Activated T-cell treated with anti-CD3 and anti-CD28 coated beads, Interleukin-2, amount 50 U/mL, for 72 hours (primary cell): ENCODE measurements around the gene ICAM4. TPM values are rescaled to one million over a fixed set of nuclear protein-coding genes. Genes with fewer than 3 reads are reported as not detected.

Source experiments
- ATAC-seq, 2 donors: fragments of 150-1000 bp; cut with Tn5 transposase; replicated peaks in 1 of 2; 2 replicates each; pipeline ENCODE4 v1.10.0; 2021; ENCODE audit warnings: moderate library complexity in 2 of 2, mild to moderate bottlenecking in 1 of 2
- DNase-seq, 2 donors: peaks; one replicate each; pipeline ENCODE4 v3.0.0; 2021 to 2022; ENCODE audit warnings: mixed read lengths in 1 of 2
- H3K27ac Mint-ChIP-seq: one replicate; pipeline ENCODE4 v1.8.0; 2022; ENCODE audit warnings: mild to moderate bottlenecking, moderate library complexity, mixed read lengths
- H3K27me3 Mint-ChIP-seq: one replicate; pipeline ENCODE4 v1.8.0; 2022; ENCODE audit warnings: low read depth, mixed read lengths
- H3K36me3 Mint-ChIP-seq, 2 donors: one replicate each; pipeline ENCODE4 v1.8.0; 2022; ENCODE audit warnings: mixed read lengths in 2 of 2, mild to moderate bottlenecking in 1 of 2; ENCODE audit not compliant: insufficient read depth in 2 of 2
- H3K4me1 Mint-ChIP-seq: one replicate; pipeline ENCODE4 v1.8.0; 2022; ENCODE audit warnings: low read depth, mixed read lengths
- H3K4me3 Mint-ChIP-seq, 2 donors: one replicate each; pipeline ENCODE4 v1.8.0; 2022; ENCODE audit warnings: mild to moderate bottlenecking in 2 of 2, mixed read lengths in 2 of 2, moderate library complexity in 2 of 2
- H3K9me3 Mint-ChIP-seq, 2 donors: one replicate each; pipeline ENCODE4 v1.8.0; 2022; ENCODE audit warnings: mixed read lengths in 2 of 2
- total RNA-seq, 2 donors: library from RNA; stranded (reverse); gene quantifications; one replicate each; pipeline ENCODE4 v1.2.3, GENCODE V29; 2022

The ICAM4 gene
- total RNA-seq, 2 donors from 2014 or later: 1.5 to 1.9 TPM

- no peak overlapping the region for H3K4me3 Mint-ChIP-seq
- DNase-seq: no peak
- H3K36me3 Mint-ChIP-seq: peaks cover 6 to 7% of the 10 kb centered on the region in 2 donors
- no peaks in the 10 kb centered on the region for H3K9me3 Mint-ChIP-seq
- no peak overlapping the region for H3K27ac Mint-ChIP-seq
- H3K27me3 Mint-ChIP-seq: no peaks in the 10 kb centered on the region
- no peak for ATAC-seq
- peaks cover 7% of the 10 kb centered on the region for H3K4me1 Mint-ChIP-seq
Observed at GRCh38 chr19:10321417-10321797, 34.7 kb downstream of the ICAM4 start.

GRCh38 chr19:10321874-10322835 lies 35.4 kb downstream of the ICAM4 start:
- H3K4me3 Mint-ChIP-seq: no peak overlapping the region
- H3K4me1 Mint-ChIP-seq: no peaks in the 10 kb centered on the region
- no peak for DNase-seq
- no peaks in the 10 kb centered on the region for H3K27me3 Mint-ChIP-seq
- H3K27ac Mint-ChIP-seq: no peak overlapping the region
- H3K36me3 Mint-ChIP-seq: peaks cover 6 to 7% of the 10 kb centered on the region in 2 donors
- no peak for ATAC-seq
- H3K9me3 Mint-ChIP-seq: no peaks in the 10 kb centered on the region

GRCh38 chr19:10325732-10326131 lies 39.0 kb downstream of the ICAM4 start:
- Mint-ChIP-seq H3K4me3 (no peak overlapping the region), H3K27ac (no peak overlapping the region), H3K36me3 (peaks cover 3 to 8% of the 10 kb centered on the region in 2 donors), H3K9me3 (no peaks in the 10 kb centered on the region), H3K4me1 (peaks cover 6% of the 10 kb centered on the region), H3K27me3 (no peaks in the 10 kb centered on the region)
- ATAC-seq (no peak), DNase-seq (no peak)

DNA sequence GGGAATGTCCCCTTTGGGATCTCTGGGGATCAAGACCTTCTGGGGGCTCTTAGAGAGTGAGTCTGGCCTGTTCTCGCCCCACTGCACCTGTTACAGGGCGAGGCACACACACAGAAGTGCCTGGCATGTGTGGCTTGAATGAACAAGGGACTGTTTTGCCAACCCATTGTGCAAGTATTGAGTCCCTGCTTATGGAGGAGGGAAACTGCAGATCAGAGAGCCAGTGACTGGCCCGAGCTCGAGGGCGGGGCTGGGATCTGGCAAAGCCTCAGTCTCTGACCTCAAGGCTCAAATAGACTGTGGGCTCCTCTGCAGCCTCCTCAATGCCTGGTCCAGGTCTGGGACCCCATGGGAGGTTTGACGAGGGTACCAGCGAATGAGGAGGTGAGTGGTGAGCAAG lies 41.0 kb downstream of the ICAM4 start:
- H3K36me3 Mint-ChIP-seq: peaks cover 2 to 5% of the 10 kb centered on the region in 2 donors
- no peak for DNase-seq
- no peaks in the 10 kb centered on the region for H3K9me3 Mint-ChIP-seq
- H3K27me3 Mint-ChIP-seq: no peaks in the 10 kb centered on the region
- no peak overlapping the region for H3K27ac Mint-ChIP-seq
- peaks cover 17% of the 10 kb centered on the region for H3K4me1 Mint-ChIP-seq
- H3K4me3 Mint-ChIP-seq: no peak overlapping the region
- no peak for ATAC-seq

DNA sequence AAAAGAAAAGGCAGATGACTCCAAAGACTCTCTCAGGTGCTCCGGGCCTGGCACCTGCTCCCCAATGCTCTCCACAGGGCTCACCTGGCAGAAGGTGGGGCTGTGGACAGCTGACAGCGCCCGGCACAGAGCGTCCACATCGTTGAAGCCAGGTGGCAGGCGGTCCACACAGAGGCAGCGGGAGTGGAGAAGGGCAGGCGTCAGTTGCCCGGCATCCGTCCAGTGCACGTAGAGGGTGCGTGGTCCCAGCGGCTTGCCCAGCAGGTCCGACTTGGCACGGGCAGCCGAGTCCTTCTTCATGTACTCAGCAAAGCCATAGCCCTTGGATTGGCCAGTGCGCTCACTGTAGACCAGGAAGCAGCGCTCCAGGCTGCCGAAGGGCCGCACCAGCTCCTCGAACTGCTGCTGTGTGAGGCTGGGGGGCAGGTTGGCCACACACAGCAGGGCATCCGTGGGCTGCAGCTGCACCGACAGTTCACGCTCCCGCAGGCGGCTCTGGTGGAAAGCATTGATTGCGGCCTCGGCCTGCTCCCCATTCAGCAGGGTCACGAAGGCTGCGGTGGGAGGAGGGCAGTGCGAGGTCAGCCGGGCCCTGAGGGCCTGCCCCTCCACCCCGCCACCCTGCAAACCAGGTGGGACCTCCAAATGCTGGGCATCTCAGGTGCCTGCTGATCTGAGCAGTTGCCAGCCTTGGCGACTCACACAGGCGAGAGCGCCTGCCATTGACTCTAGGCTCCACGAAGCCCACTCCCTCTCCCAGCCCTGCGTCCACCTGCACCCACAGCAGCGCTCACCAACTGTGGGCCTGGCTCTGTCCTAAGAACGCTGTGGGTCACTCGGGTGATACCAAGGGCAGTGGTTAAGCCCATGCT lies 42.0 kb downstream of the ICAM4 start:
- H3K27ac Mint-ChIP-seq: no peak overlapping the region
- H3K4me1 Mint-ChIP-seq: peaks cover 23% of the 10 kb centered on the region
- H3K36me3 Mint-ChIP-seq: peaks cover 4 to 9% of the 10 kb centered on the region in 2 donors
- DNase-seq: no peak
- H3K9me3 Mint-ChIP-seq: no peaks in the 10 kb centered on the region
- no peaks in the 10 kb centered on the region for H3K27me3 Mint-ChIP-seq
- no peak overlapping the region for H3K4me3 Mint-ChIP-seq
- ATAC-seq: no peak

GRCh38 chr19:10329555-10329954 lies 42.8 kb downstream of the ICAM4 start:
- H3K4me1 Mint-ChIP-seq: peaks cover 31% of the 10 kb centered on the region
- DNase-seq: no peak
- H3K9me3 Mint-ChIP-seq: no peaks in the 10 kb centered on the region
- H3K27me3 Mint-ChIP-seq: no peaks in the 10 kb centered on the region
- peaks cover 4 to 12% of the 10 kb centered on the region in 2 donors for H3K36me3 Mint-ChIP-seq
- no peak for ATAC-seq
- no peak overlapping the region for H3K4me3 Mint-ChIP-seq
- no peak overlapping the region for H3K27ac Mint-ChIP-seq

GRCh38 chr19:10332158-10332964 lies 45.6 kb downstream of the ICAM4 start:
- peak overlapping the region; percentile 80 for H3K27ac Mint-ChIP-seq
- H3K9me3 Mint-ChIP-seq: no peaks in the 10 kb centered on the region
- H3K4me3 Mint-ChIP-seq: peak overlapping the region; percentile 95
- H3K36me3 Mint-ChIP-seq: peaks cover 4 to 12% of the 10 kb centered on the region in 2 donors
- DNase-seq (no peak), ATAC-seq (no peak)
- no peaks in the 10 kb centered on the region for H3K27me3 Mint-ChIP-seq
- H3K4me1 Mint-ChIP-seq: peaks cover 44% of the 10 kb centered on the region

DNA sequence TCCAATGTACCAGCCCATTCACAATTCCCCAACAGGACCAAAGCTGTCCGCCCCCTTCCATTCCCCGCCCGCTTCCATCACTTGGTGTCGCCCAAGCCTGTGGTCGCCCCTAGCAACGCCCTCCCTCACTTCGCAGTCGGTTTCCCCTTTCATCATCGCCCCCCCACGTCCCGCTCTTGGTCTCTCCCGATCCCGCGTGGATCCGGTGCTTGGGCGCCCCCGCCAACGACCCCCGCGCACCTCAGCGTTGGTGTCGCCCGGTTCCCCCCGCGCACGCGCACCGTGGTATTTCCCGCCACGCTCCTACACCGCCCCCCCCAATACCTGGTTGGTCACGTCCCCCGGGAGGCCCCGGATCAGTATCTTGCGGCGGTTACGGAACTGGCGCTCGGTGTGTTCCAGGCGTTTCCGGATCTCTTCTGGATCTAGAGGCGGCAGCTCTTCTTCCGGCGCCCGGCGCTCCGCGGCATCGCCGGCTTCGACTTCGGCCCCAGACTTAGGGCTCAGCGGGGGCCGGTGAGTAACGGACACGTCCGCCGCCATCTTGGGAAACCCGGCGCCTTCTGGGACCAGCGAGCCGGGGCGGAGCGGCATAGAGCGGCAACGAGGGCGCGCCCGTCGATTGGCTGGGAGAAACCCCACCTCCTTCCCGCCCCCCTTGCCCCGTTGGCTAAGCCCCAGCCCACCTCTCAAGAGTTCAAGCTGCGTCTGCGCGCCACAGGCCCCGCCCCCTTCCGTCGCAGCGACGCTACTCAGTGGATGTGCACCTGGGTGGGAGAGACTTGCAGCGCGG lies 46.4 kb downstream of the ICAM4 start, which contains the start of gene RAVER1:
Gene RAVER1, minus strand, starts transcription at position 565 of the 793 bp plus-strand sequence. Its CDS starts 22 bp downstream, at position 543.
- H3K36me3 Mint-ChIP-seq: peaks cover 4 to 12% of the 10 kb centered on the region in 2 donors
- H3K4me1 Mint-ChIP-seq: peaks cover 47% of the 10 kb centered on the region
- no peaks in the 10 kb centered on the region for H3K27me3 Mint-ChIP-seq
- peak; percentile 98 to 99 for DNase-seq
- no peaks in the 10 kb centered on the region for H3K9me3 Mint-ChIP-seq
- peak within 1 kb of the TSS; percentile 95 for H3K4me3 Mint-ChIP-seq
- ATAC-seq: peak; percentile 96
- peak within 1 kb of the TSS; percentile 95 for H3K27ac Mint-ChIP-seq

GRCh38 chr19:10333758-10334587 lies 47.2 kb downstream of the ICAM4 start:
- Mint-ChIP-seq H3K4me3 (peak overlapping the region; percentile 95), H3K4me1 (peaks cover 55% of the 10 kb centered on the region), H3K36me3 (peaks cover 4 to 12% of the 10 kb centered on the region in 2 donors), H3K9me3 (no peaks in the 10 kb centered on the region), H3K27me3 (no peaks in the 10 kb centered on the region), H3K27ac (peak overlapping the region; percentile 95)
- DNase-seq (no peak), ATAC-seq (peak; percentile 1 to 9)

GRCh38 chr19:10334588-10335351 lies 48.0 kb downstream of the ICAM4 start:
- Mint-ChIP-seq H3K4me1 (peaks cover 59% of the 10 kb centered on the region), H3K27ac (no peak overlapping the region), H3K27me3 (no peaks in the 10 kb centered on the region), H3K4me3 (peak overlapping the region; percentile 95), H3K9me3 (no peaks in the 10 kb centered on the region), H3K36me3 (peaks cover 6 to 10% of the 10 kb centered on the region in 2 donors)
- DNase-seq (peak; percentile 66 to 67), ATAC-seq (no peak)
